ENCODE data around the gene ARSK. TPM values are rescaled to one million over a fixed set of nuclear protein-coding genes. Genes with fewer than 3 reads are reported as not detected.

Gene ARSK
- total and polyA plus RNA-seq, 2 of the 13 experiments (the other 11 are each of a cell fraction or from before 2014, with no cell fraction given) = 7.9 TPM

DNA sequence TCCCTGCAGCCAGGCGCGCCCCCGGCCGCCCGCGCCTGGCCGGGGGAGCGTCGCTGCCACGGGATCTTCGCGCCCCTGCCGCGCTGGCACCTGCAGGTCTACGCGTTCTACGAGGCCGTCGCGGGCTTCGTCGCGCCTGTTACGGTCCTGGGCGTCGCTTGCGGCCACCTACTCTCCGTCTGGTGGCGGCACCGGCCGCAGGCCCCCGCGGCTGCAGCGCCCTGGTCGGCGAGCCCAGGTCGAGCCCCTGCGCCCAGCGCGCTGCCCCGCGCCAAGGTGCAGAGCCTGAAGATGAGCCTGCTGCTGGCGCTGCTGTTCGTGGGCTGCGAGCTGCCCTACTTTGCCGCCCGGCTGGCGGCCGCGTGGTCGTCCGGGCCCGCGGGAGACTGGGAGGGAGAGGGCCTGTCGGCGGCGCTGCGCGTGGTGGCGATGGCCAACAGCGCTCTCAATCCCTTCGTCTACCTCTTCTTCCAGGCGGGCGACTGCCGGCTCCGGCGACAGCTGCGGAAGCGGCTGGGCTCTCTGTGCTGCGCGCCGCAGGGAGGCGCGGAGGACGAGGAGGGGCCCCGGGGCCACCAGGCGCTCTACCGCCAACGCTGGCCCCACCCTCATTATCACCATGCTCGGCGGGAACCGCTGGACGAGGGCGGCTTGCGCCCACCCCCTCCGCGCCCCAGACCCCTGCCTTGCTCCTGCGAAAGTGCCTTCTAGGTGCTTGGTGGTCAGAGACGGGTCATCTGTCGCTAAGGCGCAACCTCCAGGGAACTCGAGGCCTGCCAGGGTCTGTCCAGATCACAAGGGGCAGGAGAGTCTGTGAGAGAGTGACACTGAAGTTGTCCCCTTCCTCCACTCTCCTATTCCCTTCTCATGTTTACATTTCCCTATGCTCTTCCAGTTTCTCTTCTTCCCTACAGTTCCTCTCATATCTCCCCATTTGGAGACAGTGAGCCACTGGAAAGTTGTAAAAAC lies 66.3 kb downstream of the ARSK start (continued):
- TF ChIP-seq AHR (CRISPR knock-in tag; IDR thresholded peaks at IDR 0.05) = 0 out of 2 replicates have a peak, but pooled peaks have one; percentile 60
- no peak for TF ChIP-seq HNRNPK (IDR thresholded peaks at IDR 0.05; ENCODE audit: low read depth, low read length, poor library complexity, severe bottlenecking)
- peak; percentile 40; the same call in 1 of the 2 replicates for TF ChIP-seq ZNF552 (CRISPR knock-in tag; IDR thresholded peaks at IDR 0.05; ENCODE audit: borderline replicate concordance)

DNA sequence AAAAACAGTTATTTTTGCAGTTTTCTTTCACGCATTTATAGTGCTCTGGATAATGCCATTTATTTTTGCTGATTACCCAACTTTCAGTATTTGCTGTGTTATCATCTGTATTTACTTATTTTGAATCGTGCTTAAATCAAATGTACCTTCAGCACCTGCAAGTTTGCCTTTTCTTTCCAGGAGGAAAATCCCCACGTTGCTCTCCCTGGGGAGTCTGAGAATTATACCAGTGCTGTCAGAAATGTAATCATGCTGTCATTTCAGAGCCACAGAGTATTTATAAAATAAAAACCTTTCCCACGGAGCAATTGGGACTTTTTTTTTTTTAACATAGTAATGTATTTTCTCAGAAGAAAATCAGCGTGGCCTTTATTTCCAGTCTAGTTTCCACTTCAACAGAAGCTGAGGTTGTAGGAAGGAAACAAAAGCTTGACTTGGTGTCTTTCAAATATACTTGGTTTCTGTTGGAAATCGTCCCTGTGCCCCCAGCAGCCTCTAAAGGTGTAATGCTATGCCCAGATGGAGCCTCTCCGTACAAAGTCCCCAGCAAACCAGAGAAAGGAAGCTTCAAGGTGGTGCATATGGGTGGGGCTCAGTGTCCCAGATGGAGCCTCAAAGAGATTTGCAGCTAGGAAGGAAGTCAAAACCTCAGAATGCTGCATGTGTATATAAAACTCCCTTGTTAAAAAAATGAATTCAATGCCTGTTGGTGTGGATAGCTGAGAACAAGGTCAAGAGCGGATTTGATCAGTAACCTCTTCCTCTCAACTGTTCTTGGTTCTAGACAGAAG lies 67.1 kb downstream of the ARSK start:
- H4K20me1 ChIP-seq (ENCODE audit: insufficient read depth, low read length) = no peaks in the 10 kb centered on the region
- intact Hi-C loops (cut with micrococcal nuclease; ENCODE audit: unreplicated experiment) (no loop called here), in situ Hi-C loops (cut with HindIII; ENCODE audit: extremely low pct_ligation_motif_present, low pct_unique_long_range_greater_than_20kb) (no loop called here)
- H3K4me3 ChIP-seq (replicated peaks in 1 of 3; ENCODE audit: insufficient read depth in 1 of 3, low read depth in 2 of 3, low read length in 3 of 3) = no peak overlapping the region
- H3K27me3 ChIP-seq (ENCODE audit: control insufficient read depth in 1 of 2, insufficient read depth in 2 of 2, low read length in 2 of 2) = peaks cover 7 to 57% of the 10 kb centered on the region in 2 experiments
- DNase-seq (ENCODE audit: low spot score) = no peak
- H3K4me1 ChIP-seq (ENCODE audit: insufficient read depth, low read length) = peaks cover 25% of the 10 kb centered on the region
- BruUV-seq (replicated peaks) = no TSS peak
- no peaks in the 10 kb centered on the region for H3K36me3 ChIP-seq (replicated peaks in 1 of 2; ENCODE audit: control insufficient read depth in 1 of 2, insufficient read depth in 2 of 2, low read length in 2 of 2)
- WGBS (ENCODE audit: low lambda C conversion rate) = 34% methylated on average over 8 of the region's 8 CpGs
- ATAC-seq = no peak
- H3K79me2 ChIP-seq (ENCODE audit: insufficient read depth, low read length) = no peaks in the 10 kb centered on the region
- TF ChIP-seq CBX2 (IDR thresholded peaks at IDR 0.05; ENCODE audit: low read depth, low read length) (0 out of 2 replicates have a peak, but pooled peaks have one; percentile 63), CBX2 (CRISPR knock-in tag; IDR thresholded peaks at IDR 0.05; ENCODE audit: low read depth) (no peak)
- TF ChIP-seq, protein P1, sequence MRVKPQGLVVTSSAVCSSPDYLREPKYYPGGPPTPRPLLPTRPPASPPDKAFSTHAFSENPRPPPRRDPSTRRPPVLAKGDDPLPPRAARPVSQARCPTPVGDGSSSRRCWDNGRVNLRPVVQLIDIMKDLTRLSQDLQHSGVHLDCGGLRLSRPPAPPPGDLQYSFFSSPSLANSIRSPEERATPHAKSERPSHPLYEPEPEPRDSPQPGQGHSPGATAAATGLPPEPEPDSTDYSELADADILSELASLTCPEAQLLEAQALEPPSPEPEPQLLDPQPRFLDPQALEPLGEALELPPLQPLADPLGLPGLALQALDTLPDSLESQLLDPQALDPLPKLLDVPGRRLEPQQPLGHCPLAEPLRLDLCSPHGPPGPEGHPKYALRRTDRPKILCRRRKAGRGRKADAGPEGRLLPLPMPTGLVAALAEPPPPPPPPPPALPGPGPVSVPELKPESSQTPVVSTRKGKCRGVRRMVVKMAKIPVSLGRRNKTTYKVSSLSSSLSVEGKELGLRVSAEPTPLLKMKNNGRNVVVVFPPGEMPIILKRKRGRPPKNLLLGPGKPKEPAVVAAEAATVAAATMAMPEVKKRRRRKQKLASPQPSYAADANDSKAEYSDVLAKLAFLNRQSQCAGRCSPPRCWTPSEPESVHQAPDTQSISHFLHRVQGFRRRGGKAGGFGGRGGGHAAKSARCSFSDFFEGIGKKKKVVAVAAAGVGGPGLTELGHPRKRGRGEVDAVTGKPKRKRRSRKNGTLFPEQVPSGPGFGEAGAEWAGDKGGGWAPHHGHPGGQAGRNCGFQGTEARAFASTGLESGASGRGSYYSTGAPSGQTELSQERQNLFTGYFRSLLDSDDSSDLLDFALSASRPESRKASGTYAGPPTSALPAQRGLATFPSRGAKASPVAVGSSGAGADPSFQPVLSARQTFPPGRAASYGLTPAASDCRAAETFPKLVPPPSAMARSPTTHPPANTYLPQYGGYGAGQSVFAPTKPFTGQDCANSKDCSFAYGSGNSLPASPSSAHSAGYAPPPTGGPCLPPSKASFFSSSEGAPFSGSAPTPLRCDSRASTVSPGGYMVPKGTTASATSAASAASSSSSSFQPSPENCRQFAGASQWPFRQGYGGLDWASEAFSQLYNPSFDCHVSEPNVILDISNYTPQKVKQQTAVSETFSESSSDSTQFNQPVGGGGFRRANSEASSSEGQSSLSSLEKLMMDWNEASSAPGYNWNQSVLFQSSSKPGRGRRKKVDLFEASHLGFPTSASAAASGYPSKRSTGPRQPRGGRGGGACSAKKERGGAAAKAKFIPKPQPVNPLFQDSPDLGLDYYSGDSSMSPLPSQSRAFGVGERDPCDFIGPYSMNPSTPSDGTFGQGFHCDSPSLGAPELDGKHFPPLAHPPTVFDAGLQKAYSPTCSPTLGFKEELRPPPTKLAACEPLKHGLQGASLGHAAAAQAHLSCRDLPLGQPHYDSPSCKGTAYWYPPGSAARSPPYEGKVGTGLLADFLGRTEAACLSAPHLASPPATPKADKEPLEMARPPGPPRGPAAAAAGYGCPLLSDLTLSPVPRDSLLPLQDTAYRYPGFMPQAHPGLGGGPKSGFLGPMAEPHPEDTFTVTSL (CRISPR knock-in tag; IDR thresholded peaks at IDR 0.05; ENCODE audit: borderline replicate concordance) = no peak
- ChIA-PET POLR2A (interaction anchor here (0.6 kb wide), 1 partner anchor 695 kb away, joined by 3 read pairs; no protein-coding TSS in a partner anchor), CTCF (ENCODE audit: low intra/inter-chr PET ratio, low total read pairs) (no interaction called here)
- H3K9me3 ChIP-seq (ENCODE audit: low read length) = no peaks in the 10 kb centered on the region
- no peak overlapping the region for H3K27ac ChIP-seq (ENCODE audit: extremely low read length, insufficient read depth, low read length)
- H2AFZ ChIP-seq (ENCODE audit: low read length) = no peak overlapping the region
- no peak for FAIRE-seq
- H3K4me2 ChIP-seq (ENCODE audit: low read depth, low read length) = peak overlapping the region; percentile 85; the same call in 1 of the 2 replicates
- no peak overlapping the region for H3K9ac ChIP-seq (ENCODE audit: insufficient read depth, low read depth, low read length)

All from HepG2 (cell line).